SK-N-SH treated with all-trans-retinoic acid at 6 μM for 48 hours (cell line): Measurements from ENCODE around the gene PDGFA.

Source experiments
- ARNTL ChIP-seq: fragments of 450-650 bp; formaldehyde crosslinking; IDR thresholded peaks from 2 replicates; pipeline ENCODE4 v1.5.0; 2020; ENCODE audit warnings: low read depth, mild to moderate bottlenecking, moderate library complexity, borderline replicate concordance
- BACH2 ChIP-seq: fragments of 250-450 bp; sonication (Bioruptor Pico); IDR thresholded peaks from 2 replicates; pipeline ENCODE4 v1.9.0; 2021; ENCODE audit warnings: mild to moderate bottlenecking, borderline replicate concordance
- CREB5 ChIP-seq: fragments of 250-450 bp; sonication (Bioruptor Pico); IDR thresholded peaks from 2 replicates; pipeline ENCODE4 v1.5.1; 2020; ENCODE audit warnings: low read depth, mild to moderate bottlenecking, moderate library complexity
- ESRRG ChIP-seq: fragments of 250-450 bp; sonication (Bioruptor Pico); IDR thresholded peaks from 2 replicates; pipeline ENCODE4 v1.6.1; 2021; ENCODE audit warnings: mild to moderate bottlenecking
- OSR1 ChIP-seq: fragments of 250-450 bp; sonication (Bioruptor Pico); IDR thresholded peaks from 2 replicates; pipeline ENCODE4 v1.8.0; 2022; ENCODE audit warnings: moderate library complexity, mild to moderate bottlenecking, inconsistent platforms
- RARB ChIP-seq: fragments of 250-450 bp; sonication (Bioruptor Pico); IDR thresholded peaks from 2 replicates; pipeline ENCODE4 v1.8.0; 2021; ENCODE audit warnings: mild to moderate bottlenecking, moderate library complexity
- TCF4 ChIP-seq: fragments of 250-450 bp; sonication (Bioruptor Pico); IDR thresholded peaks from 2 replicates; pipeline ENCODE4 v1.8.0; 2021; ENCODE audit warnings: mild to moderate bottlenecking, moderate library complexity, borderline replicate concordance
- TOX ChIP-seq: fragments of 250-450 bp; sonication (Bioruptor Pico); IDR thresholded peaks from 2 replicates; pipeline ENCODE4 v1.8.0; 2021; ENCODE audit warnings: mild to moderate bottlenecking, moderate library complexity, borderline replicate concordance
- ZC3H10 ChIP-seq: fragments of 250-450 bp; sonication (Bioruptor Pico); IDR thresholded peaks from 2 replicates; pipeline ENCODE4 v1.5.1; 2021; ENCODE audit warnings: mild to moderate bottlenecking, moderate library complexity
- ZFP3 ChIP-seq: fragments of 250-450 bp; sonication (Bioruptor Pico); IDR thresholded peaks from 2 replicates; pipeline ENCODE4 v1.5.0; 2020; ENCODE audit warnings: mild to moderate bottlenecking, moderate library complexity
- ZFP30 ChIP-seq: fragments of 450-650 bp; formaldehyde crosslinking; IDR thresholded peaks from 2 replicates; pipeline ENCODE4 v1.5.0; 2022; ENCODE audit warnings: mild to moderate bottlenecking, moderate library complexity
- ZNF8 ChIP-seq: fragments of 450-650 bp; formaldehyde crosslinking; IDR thresholded peaks from 2 replicates; pipeline ENCODE4 v1.5.0; 2020; ENCODE audit warnings: mild to moderate bottlenecking, moderate library complexity
- TF ChIP-seq, protein P1 (sequence below): fragments of 250-450 bp; sonication (Bioruptor Pico); IDR thresholded peaks from 2 replicates; pipeline ENCODE4 v1.8.0; 2020; ENCODE audit warnings: mild to moderate bottlenecking, moderate library complexity, borderline replicate concordance
- TF ChIP-seq, protein P2 (sequence below): fragments of 250-450 bp; sonication (Bioruptor Pico); IDR thresholded peaks from 2 replicates; pipeline ENCODE4 v1.8.0; 2021; ENCODE audit warnings: low read depth, mild to moderate bottlenecking, moderate library complexity, borderline replicate concordance

DNA sequence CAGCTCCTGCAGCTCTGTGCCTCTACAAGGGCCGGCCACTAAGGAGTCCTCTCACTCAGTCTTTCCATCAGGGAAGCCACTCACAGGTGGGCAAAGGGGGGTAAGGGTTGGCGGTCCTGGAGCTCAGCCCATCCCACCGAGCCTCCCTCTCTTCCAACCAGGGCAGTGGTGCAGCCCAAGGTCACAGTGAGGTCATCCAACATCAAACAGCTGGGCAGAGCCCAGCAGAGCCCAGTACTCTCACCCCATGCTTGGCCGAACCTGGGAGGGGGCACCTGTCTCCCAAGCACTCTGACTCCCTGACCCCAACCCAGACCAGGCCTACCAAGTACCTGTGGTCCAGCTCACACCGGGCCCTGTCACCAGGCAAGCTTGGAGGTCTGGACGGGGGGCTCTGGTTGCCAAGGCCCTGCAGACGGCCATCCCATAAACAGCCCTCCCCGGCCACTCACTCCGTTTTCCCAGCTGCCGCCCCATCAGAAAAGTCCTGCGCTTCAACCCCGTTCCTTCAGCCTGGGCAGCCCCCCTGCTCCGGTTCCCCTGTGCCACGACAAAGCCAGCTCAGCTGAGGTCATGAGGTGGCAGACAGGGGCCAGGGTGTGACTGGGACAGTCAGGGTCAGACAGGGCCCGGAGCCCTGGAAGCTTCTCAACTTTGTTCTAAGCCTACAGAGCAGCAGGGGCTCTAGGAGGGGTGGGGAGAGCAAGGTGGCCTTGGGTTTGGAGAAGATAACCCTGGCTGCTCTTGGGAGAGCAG, 27.5 kb downstream of the PDGFA start:
- TF ChIP-seq, protein P1, sequence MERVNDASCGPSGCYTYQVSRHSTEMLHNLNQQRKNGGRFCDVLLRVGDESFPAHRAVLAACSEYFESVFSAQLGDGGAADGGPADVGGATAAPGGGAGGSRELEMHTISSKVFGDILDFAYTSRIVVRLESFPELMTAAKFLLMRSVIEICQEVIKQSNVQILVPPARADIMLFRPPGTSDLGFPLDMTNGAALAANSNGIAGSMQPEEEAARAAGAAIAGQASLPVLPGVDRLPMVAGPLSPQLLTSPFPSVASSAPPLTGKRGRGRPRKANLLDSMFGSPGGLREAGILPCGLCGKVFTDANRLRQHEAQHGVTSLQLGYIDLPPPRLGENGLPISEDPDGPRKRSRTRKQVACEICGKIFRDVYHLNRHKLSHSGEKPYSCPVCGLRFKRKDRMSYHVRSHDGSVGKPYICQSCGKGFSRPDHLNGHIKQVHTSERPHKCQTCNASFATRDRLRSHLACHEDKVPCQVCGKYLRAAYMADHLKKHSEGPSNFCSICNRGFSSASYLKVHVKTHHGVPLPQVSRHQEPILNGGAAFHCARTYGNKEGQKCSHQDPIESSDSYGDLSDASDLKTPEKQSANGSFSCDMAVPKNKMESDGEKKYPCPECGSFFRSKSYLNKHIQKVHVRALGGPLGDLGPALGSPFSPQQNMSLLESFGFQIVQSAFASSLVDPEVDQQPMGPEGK (CRISPR knock-in tag): no peak
- TF ChIP-seq ZC3H10 (CRISPR knock-in tag): no peak
- TF ChIP-seq CREB5: no peak
- TF ChIP-seq, protein P2, sequence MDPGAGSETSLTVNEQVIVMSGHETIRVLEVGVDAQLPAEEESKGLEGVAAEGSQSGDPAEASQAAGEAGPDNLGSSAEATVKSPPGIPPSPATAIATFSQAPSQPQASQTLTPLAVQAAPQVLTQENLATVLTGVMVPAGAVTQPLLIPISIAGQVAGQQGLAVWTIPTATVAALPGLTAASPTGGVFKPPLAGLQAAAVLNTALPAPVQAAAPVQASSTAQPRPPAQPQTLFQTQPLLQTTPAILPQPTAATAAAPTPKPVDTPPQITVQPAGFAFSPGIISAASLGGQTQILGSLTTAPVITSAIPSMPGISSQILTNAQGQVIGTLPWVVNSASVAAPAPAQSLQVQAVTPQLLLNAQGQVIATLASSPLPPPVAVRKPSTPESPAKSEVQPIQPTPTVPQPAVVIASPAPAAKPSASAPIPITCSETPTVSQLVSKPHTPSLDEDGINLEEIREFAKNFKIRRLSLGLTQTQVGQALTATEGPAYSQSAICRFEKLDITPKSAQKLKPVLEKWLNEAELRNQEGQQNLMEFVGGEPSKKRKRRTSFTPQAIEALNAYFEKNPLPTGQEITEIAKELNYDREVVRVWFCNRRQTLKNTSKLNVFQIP (CRISPR knock-in tag): no peak
- no peak for TF ChIP-seq ZFP3 (CRISPR knock-in tag)
- no peak for TF ChIP-seq BACH2 (CRISPR knock-in tag)
- no peak for TF ChIP-seq ZFP30
- TF ChIP-seq RARB (CRISPR knock-in tag): no peak
- no peak for TF ChIP-seq ZNF8 (CRISPR knock-in tag)
- TF ChIP-seq OSR1: no peak
- TF ChIP-seq ARNTL (CRISPR knock-in tag): no peak
- TF ChIP-seq TCF4 (CRISPR knock-in tag): no peak
- TF ChIP-seq ESRRG (CRISPR knock-in tag): no peak
- no peak for TF ChIP-seq TOX (CRISPR knock-in tag)
